AG09319 (cell line): ENCODE data around the gene AQP12B.

Source experiments
- DNase-seq: peaks from one replicate; pipeline ENCODE4 v3.0.0-alpha.2; 2010; ENCODE audit warnings: low read depth; ENCODE audit errors: extremely low read depth
- TF ChIP-seq, protein P1 (sequence below): IDR thresholded peaks from 2 replicates; pipeline ENCODE4 v1.5.1; 2011; ENCODE audit warnings: low read depth, mild to moderate bottlenecking, inconsistent platforms, low read length, moderate library complexity

Gene AQP12B

GRCh38 chr2:240645346-240645745, 37.3 kb downstream of the AQP12B start:
- no peak for DNase-seq
- TF ChIP-seq, protein P1, sequence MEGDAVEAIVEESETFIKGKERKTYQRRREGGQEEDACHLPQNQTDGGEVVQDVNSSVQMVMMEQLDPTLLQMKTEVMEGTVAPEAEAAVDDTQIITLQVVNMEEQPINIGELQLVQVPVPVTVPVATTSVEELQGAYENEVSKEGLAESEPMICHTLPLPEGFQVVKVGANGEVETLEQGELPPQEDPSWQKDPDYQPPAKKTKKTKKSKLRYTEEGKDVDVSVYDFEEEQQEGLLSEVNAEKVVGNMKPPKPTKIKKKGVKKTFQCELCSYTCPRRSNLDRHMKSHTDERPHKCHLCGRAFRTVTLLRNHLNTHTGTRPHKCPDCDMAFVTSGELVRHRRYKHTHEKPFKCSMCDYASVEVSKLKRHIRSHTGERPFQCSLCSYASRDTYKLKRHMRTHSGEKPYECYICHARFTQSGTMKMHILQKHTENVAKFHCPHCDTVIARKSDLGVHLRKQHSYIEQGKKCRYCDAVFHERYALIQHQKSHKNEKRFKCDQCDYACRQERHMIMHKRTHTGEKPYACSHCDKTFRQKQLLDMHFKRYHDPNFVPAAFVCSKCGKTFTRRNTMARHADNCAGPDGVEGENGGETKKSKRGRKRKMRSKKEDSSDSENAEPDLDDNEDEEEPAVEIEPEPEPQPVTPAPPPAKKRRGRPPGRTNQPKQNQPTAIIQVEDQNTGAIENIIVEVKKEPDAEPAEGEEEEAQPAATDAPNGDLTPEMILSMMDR, result no peak

- DNase-seq, result no peak
- TF ChIP-seq, protein P1, result no peak
Observed at GRCh38 chr2:240644859-240645301, 37.8 kb downstream of the AQP12B start.

DNA sequence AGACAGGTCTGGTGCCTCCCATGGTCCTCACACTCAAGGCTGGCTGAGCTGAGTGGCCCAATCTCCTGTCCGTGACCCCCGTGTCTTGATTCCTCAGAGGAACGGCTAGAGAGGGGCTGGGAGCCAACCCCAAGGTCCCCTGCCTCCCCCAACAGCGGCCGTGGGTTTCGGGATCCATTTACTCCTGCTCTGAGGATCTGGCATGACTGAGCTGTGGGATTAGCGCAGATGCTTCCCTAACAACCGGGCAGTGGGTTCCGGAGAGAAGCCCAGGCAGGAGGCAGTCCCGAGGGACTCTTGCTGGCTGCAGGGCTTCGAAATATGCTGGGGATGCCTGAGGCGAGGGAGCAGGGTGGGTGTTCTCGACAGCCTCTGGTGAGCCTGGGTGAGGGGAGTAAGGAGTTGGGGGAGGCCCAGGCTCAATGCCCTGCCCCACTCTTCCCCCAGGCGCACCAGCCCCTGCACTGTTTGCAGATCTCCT, 38.5 kb downstream of the AQP12B start:
- TF ChIP-seq, protein P1, result no peak
- DNase-seq, result no peak

DNA sequence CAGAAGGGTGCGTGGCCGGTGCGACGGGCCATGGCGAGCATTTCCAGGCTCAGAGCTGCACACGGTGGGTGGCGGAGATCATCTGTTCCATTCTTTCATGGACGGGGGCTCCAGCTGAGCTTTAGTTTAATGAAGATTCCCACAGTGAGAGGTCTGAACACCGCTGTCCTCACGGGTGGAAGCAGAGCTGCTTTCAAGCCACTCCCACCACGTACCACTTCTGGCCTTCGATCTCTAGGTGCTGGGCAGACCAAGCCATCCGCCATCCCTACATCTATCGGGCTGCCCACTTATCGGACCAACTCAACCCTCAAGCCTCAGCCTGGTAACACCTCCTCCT, 38.9 kb downstream of the AQP12B start:
- no peak for DNase-seq
- TF ChIP-seq, protein P1, result no peak

DNA sequence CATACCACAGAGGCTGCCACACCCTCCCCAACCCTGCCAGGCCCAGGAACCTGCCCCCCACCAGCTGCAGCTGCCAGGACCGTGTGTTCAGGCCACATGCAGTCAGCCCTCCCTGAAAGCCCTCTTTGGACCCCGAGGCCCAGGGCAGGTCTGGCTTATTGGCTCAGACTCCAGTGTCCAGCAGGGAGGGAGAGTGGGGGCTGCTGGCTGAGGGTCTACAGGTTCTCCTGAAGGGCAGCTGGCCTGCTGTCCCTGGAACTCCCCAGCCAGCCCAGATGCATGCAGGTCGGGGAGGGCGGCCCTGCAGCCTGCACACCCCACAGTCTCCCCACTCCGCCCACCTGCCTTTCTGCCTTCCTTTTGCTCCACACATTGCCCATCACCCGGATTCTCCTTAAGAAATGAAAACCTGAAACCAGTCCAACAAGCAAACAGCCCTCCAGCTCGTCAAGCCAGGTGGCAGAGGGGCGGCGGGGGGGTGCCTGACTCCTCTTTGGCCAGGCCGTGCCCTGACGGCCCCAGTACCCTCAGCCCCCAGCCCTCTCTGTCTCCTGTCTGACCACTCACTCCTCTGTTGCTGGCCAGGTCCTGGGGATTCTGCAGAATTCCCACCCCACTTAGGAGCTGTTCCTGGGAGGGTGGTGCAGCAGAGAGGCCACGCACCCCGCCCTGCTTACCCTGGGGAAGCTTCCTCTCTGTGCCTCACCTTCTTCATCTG, 39.4 kb downstream of the AQP12B start:
- DNase-seq, result no peak
- TF ChIP-seq, protein P1, result no peak

GRCh38 chr2:240642806-240643092, 39.9 kb downstream of the AQP12B start:
- TF ChIP-seq, protein P1, result no peak
- DNase-seq, result no peak

GRCh38 chr2:240642061-240642805, 40.5 kb downstream of the AQP12B start:
- TF ChIP-seq, protein P1, result no peak

More at GRCh38 chr2:240642061-240642805, 40.5 kb downstream of the AQP12B start:
- DNase-seq, result no peak
